Measurements from ENCODE around the gene PNRC2. TPM values are rescaled to one million over a fixed set of nuclear protein-coding genes. Genes with fewer than 3 reads are reported as not detected.
"Not testable (repeated sequence)": the region's sequence is repeated elsewhere in the genome, so short reads cannot be mapped to it uniquely, and the experiment has no call there.

Gene PNRC2
- total RNA-seq, 2 experiments from 2014 or later: 188 to 200 TPM

GRCh38 chr1:23980728-23981070 lies 21.1 kb downstream of the PNRC2 start:
- POLR2A ChIA-PET: interaction anchor here (0.6 to 8.3 kb wide), 11 partner anchors 8 to 238 kb away, joined by 3 to 155 read pairs (median 5); partner anchors contain the start of genes ELOA, HMGCL and PNRC2
- peaks cover 31% of the 10 kb centered on the region for H3K36me3 Mint-ChIP-seq
- H3K27ac Mint-ChIP-seq: peak overlapping the region; percentile 98
- no peaks in the 10 kb centered on the region for H3K9me3 Mint-ChIP-seq
- H3K4me1 Mint-ChIP-seq: peaks cover 34% of the 10 kb centered on the region
- peak; percentile 43 for ATAC-seq (ENCODE audit: low read depth)
- H3K27me3 Mint-ChIP-seq: no peaks in the 10 kb centered on the region
- H3K4me3 Mint-ChIP-seq: peak overlapping the region; percentile 93
- peak; percentile 63 for DNase-seq

GRCh38 chr1:23984417-23985186 lies 25.0 kb downstream of the PNRC2 start:
- H3K4me3 Mint-ChIP-seq: no peak overlapping the region
- H3K4me1 Mint-ChIP-seq: peaks cover 18% of the 10 kb centered on the region
- no peak overlapping the region for H3K27ac Mint-ChIP-seq
- H3K27me3 Mint-ChIP-seq: no peaks in the 10 kb centered on the region
- POLR2A ChIA-PET: no interaction called here
- DNase-seq (no peak), ATAC-seq (ENCODE audit: low read depth) (no peak)
- H3K36me3 Mint-ChIP-seq: peaks cover under 1% of the 10 kb centered on the region
- no peaks in the 10 kb centered on the region for H3K9me3 Mint-ChIP-seq

GRCh38 chr1:23987038-23987437 lies 27.4 kb downstream of the PNRC2 start:
- H3K27me3 Mint-ChIP-seq; H3K36me3 Mint-ChIP-seq; H3K9me3 Mint-ChIP-seq; POLR2A ChIA-PET; H3K4me1 Mint-ChIP-seq; H3K4me3 Mint-ChIP-seq; ATAC-seq (ENCODE audit: low read depth); DNase-seq; H3K27ac Mint-ChIP-seq: not testable (repeated sequence)

GRCh38 chr1:23989263-23989662 lies 29.6 kb downstream of the PNRC2 start:
- H3K4me1 Mint-ChIP-seq: peaks cover 8% of the 10 kb centered on the region
- DNase-seq (no peak), ATAC-seq (ENCODE audit: low read depth) (no peak)
- POLR2A ChIA-PET: interaction anchor here (0.7 to 1.7 kb wide), 5 partner anchors 9 to 1101 kb away, joined by 3 to 11 read pairs (median 5); partner anchors contain the start of genes PNRC2 and SRSF10
- no peak overlapping the region for H3K27ac Mint-ChIP-seq
- no peaks in the 10 kb centered on the region for H3K9me3 Mint-ChIP-seq
- no peak overlapping the region for H3K4me3 Mint-ChIP-seq
- H3K36me3 Mint-ChIP-seq: no peaks in the 10 kb centered on the region
- peaks cover 5% of the 10 kb centered on the region for H3K27me3 Mint-ChIP-seq

- H3K4me3 Mint-ChIP-seq; DNase-seq; ATAC-seq (ENCODE audit: low read depth); H3K27me3 Mint-ChIP-seq; H3K36me3 Mint-ChIP-seq; H3K27ac Mint-ChIP-seq; H3K9me3 Mint-ChIP-seq; H3K4me1 Mint-ChIP-seq: not testable (repeated sequence)
- POLR2A ChIA-PET: interaction anchor here (0.7 kb wide), 1 partner anchor 33 kb away, joined by 3 read pairs; no protein-coding TSS in a partner anchor
Measured at GRCh38 chr1:23992011-23992410, 32.4 kb downstream of the PNRC2 start.

GRCh38 chr1:23995431-23995837 lies 35.8 kb downstream of the PNRC2 start:
- H3K4me3 Mint-ChIP-seq: no peak overlapping the region
- peaks cover 2% of the 10 kb centered on the region for H3K4me1 Mint-ChIP-seq
- H3K9me3 Mint-ChIP-seq: no peaks in the 10 kb centered on the region
- H3K27ac Mint-ChIP-seq: no peak overlapping the region
- no peaks in the 10 kb centered on the region for H3K36me3 Mint-ChIP-seq
- DNase-seq: no peak
- ATAC-seq (ENCODE audit: low read depth): no peak
- POLR2A ChIA-PET: no interaction called here
- H3K27me3 Mint-ChIP-seq: peaks cover 5% of the 10 kb centered on the region

GRCh38 chr1:23996700-23997229 lies 37.1 kb downstream of the PNRC2 start:
- no peak for ATAC-seq (ENCODE audit: low read depth)
- no peaks in the 10 kb centered on the region for H3K9me3 Mint-ChIP-seq
- H3K27me3 Mint-ChIP-seq: peaks cover 6% of the 10 kb centered on the region
- no peak for DNase-seq
- no peak overlapping the region for H3K4me3 Mint-ChIP-seq
- POLR2A ChIA-PET: no interaction called here
- no peaks in the 10 kb centered on the region for H3K36me3 Mint-ChIP-seq
- no peak overlapping the region for H3K27ac Mint-ChIP-seq
- peaks cover 2% of the 10 kb centered on the region for H3K4me1 Mint-ChIP-seq

- no peaks in the 10 kb centered on the region for H3K36me3 Mint-ChIP-seq
- no peak overlapping the region for H3K27ac Mint-ChIP-seq
- H3K27me3 Mint-ChIP-seq: peaks cover 11% of the 10 kb centered on the region
- POLR2A ChIA-PET: no interaction called here
- no peak overlapping the region for H3K4me3 Mint-ChIP-seq
- ATAC-seq (ENCODE audit: low read depth) (no peak), DNase-seq (no peak)
- peaks cover 2% of the 10 kb centered on the region for H3K4me1 Mint-ChIP-seq
- no peaks in the 10 kb centered on the region for H3K9me3 Mint-ChIP-seq
Measured at GRCh38 chr1:23997812-23998211, 38.2 kb downstream of the PNRC2 start.

- POLR2A ChIA-PET: no interaction called here
- DNase-seq (no peak), ATAC-seq (ENCODE audit: low read depth) (no peak)
- peaks cover 2% of the 10 kb centered on the region for H3K4me1 Mint-ChIP-seq
- no peaks in the 10 kb centered on the region for H3K9me3 Mint-ChIP-seq
- peaks cover 18% of the 10 kb centered on the region for H3K27me3 Mint-ChIP-seq
- H3K27ac Mint-ChIP-seq: no peak overlapping the region
- H3K36me3 Mint-ChIP-seq: no peaks in the 10 kb centered on the region
- H3K4me3 Mint-ChIP-seq: no peak overlapping the region
Measured at GRCh38 chr1:23999156-23999671, 39.6 kb downstream of the PNRC2 start.

GRCh38 chr1:24002695-24003094 lies 43.1 kb downstream of the PNRC2 start:
- Mint-ChIP-seq H3K4me1 (peaks cover 2% of the 10 kb centered on the region), H3K27ac (no peak overlapping the region), H3K9me3 (no peaks in the 10 kb centered on the region), H3K27me3 (peaks cover 32% of the 10 kb centered on the region), H3K36me3 (no peaks in the 10 kb centered on the region), H3K4me3 (no peak overlapping the region)
- POLR2A ChIA-PET: interaction anchor here (0.7 kb wide), 1 partner anchor 1243 kb away, joined by 4 read pairs; no protein-coding TSS in a partner anchor
- DNase-seq (no peak), ATAC-seq (ENCODE audit: low read depth) (no peak)

- Mint-ChIP-seq H3K27ac (no peak overlapping the region), H3K27me3 (peaks cover 32% of the 10 kb centered on the region), H3K9me3 (no peaks in the 10 kb centered on the region), H3K36me3 (no peaks in the 10 kb centered on the region), H3K4me1 (peaks cover 2% of the 10 kb centered on the region), H3K4me3 (no peak overlapping the region)
- no peak for DNase-seq
- POLR2A ChIA-PET: interaction anchor here (0.6 to 1.3 kb wide), 2 partner anchors 44 to 180 kb away, joined by 3 to 5 read pairs; partner anchors contain the start of gene PNRC2
- ATAC-seq (ENCODE audit: low read depth): no peak
Measured at GRCh38 chr1:24003331-24003972, 43.8 kb downstream of the PNRC2 start.

GRCh38 chr1:24004132-24004531 lies 44.5 kb downstream of the PNRC2 start:
- no peaks in the 10 kb centered on the region for H3K36me3 Mint-ChIP-seq
- no peak for DNase-seq
- no peak for ATAC-seq (ENCODE audit: low read depth)
- POLR2A ChIA-PET: interaction anchor here (0.6 to 1.3 kb wide), 2 partner anchors 45 to 181 kb away, joined by 3 to 5 read pairs; partner anchors contain the start of gene PNRC2
- no peak overlapping the region for H3K27ac Mint-ChIP-seq
- no peak overlapping the region for H3K4me3 Mint-ChIP-seq
- H3K9me3 Mint-ChIP-seq: no peaks in the 10 kb centered on the region
- peaks cover 36% of the 10 kb centered on the region for H3K27me3 Mint-ChIP-seq
- no peaks in the 10 kb centered on the region for H3K4me1 Mint-ChIP-seq

GRCh38 chr1:24005163-24005562 lies 45.5 kb downstream of the PNRC2 start:
- ATAC-seq (ENCODE audit: low read depth) (no peak), DNase-seq (no peak)
- no peak overlapping the region for H3K27ac Mint-ChIP-seq
- no peaks in the 10 kb centered on the region for H3K4me1 Mint-ChIP-seq
- no peaks in the 10 kb centered on the region for H3K9me3 Mint-ChIP-seq
- H3K27me3 Mint-ChIP-seq: peaks cover 44% of the 10 kb centered on the region
- POLR2A ChIA-PET: interaction anchor here (0.6 kb wide), 1 partner anchor 1202 kb away, joined by 5 read pairs; no protein-coding TSS in a partner anchor
- no peaks in the 10 kb centered on the region for H3K36me3 Mint-ChIP-seq
- H3K4me3 Mint-ChIP-seq: no peak overlapping the region
